Measurements from ENCODE around the gene CRADD.

DNA sequence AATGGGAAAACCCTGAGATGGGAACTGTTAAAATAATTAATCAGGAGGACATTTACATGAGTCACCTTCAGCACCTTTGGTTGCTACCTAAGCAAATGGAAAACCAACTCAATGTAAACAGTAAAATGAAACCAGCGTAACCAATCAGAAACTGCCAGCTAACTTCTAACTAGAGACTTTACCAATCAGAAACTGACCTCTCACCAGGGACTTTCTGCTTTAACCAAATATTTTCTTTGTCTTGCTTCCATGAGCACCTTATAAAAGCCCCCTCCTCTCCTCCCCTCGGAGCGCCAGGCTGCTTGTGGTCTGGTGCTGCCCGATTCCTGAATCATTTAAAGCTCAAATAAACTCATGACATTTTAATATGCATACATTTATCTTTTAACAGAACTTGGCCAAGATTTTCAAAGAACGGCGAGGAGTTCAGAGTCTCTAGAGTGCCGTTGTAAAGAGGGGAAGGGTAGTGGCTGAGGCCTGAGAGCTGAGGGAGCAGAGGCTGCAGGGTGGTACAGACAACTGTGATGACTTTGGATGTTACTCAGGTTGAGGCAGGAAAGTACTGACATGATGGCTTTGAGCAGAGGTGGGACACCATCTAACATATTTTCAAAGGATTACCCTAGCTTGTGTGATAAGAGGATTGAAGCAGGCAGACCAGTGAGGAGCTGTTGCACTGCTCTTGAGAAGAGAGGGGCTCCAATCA, 183.6 kb downstream of the CRADD start:
- TF ChIP-seq EP300 (IDR thresholded peaks at IDR 0.05), result no peak
- TF ChIP-seq, protein P1, sequence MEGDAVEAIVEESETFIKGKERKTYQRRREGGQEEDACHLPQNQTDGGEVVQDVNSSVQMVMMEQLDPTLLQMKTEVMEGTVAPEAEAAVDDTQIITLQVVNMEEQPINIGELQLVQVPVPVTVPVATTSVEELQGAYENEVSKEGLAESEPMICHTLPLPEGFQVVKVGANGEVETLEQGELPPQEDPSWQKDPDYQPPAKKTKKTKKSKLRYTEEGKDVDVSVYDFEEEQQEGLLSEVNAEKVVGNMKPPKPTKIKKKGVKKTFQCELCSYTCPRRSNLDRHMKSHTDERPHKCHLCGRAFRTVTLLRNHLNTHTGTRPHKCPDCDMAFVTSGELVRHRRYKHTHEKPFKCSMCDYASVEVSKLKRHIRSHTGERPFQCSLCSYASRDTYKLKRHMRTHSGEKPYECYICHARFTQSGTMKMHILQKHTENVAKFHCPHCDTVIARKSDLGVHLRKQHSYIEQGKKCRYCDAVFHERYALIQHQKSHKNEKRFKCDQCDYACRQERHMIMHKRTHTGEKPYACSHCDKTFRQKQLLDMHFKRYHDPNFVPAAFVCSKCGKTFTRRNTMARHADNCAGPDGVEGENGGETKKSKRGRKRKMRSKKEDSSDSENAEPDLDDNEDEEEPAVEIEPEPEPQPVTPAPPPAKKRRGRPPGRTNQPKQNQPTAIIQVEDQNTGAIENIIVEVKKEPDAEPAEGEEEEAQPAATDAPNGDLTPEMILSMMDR (IDR thresholded peaks at IDR 0.05), result no peak
